NCI-H2081 (cell line): ENCODE measurements around the gene GALR2.
A peak's percentile ranks its signal among the peaks of the same experiment; 100 is the strongest.
"Not testable (repeated sequence)": the region's sequence is repeated elsewhere in the genome, so short reads cannot be mapped to it uniquely, and the experiment has no call there.

Source experiments
- DNase-seq, 2 experiments: peaks; one replicate each; lab custom pipeline; 2025; lab: John Stamatoyannopoulos, UW

GALR2 gene

GRCh38 chr17:76049836-76050537 is 24.6 kb upstream of the GALR2 start:
- DNase-seq, result no peak

- DNase-seq, result no peak
Observed at GRCh38 chr17:76050538-76051467, 23.8 kb upstream of the GALR2 start.

DNA sequence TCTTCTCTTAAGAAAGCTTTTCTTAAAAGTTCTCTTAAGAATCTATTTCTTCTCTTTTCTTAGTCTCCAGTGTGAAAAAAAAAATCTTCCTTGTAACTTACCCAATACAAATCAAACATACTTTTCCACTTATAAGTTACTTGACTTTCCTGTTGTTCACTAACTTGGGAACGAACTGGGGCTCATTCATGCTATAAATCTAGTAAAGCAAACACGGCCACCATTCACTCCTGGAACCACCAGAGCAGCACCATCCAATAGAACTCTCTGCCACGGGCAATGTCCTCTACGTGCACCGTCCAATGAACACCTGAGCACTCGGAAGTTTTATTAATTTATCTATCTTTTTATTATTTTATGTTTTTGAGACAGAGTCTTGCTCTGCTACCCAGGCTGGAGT is 23.0 kb upstream of the GALR2 start:
- DNase-seq, result no peak

GRCh38 chr17:76053246-76054111 is 21.1 kb upstream of the GALR2 start:
- no peak for DNase-seq

DNA sequence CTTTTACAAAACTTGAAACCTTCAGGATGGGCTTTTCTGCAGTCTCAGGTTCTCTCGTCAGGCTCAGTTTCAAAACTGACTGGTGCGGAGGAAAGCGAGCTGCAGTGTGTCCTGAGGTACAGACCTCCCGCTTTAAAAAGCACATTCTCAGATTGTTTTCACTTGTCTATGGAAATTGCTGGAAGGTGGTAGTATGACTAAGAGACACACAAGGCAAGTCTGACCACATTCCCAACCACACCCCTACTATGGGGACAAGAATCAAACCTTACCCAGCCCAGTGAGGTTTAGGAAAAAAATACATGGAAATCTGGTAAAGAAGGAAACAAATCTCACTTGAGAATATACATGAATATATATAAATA is 20.5 kb upstream of the GALR2 start:
- DNase-seq, result no peak

- no peak for DNase-seq
Observed at GRCh38 chr17:76056882-76057281, 17.7 kb upstream of the GALR2 start.

- DNase-seq, result not testable (repeated sequence)
Observed at GRCh38 chr17:76058264-76058663, 16.3 kb upstream of the GALR2 start.

DNA sequence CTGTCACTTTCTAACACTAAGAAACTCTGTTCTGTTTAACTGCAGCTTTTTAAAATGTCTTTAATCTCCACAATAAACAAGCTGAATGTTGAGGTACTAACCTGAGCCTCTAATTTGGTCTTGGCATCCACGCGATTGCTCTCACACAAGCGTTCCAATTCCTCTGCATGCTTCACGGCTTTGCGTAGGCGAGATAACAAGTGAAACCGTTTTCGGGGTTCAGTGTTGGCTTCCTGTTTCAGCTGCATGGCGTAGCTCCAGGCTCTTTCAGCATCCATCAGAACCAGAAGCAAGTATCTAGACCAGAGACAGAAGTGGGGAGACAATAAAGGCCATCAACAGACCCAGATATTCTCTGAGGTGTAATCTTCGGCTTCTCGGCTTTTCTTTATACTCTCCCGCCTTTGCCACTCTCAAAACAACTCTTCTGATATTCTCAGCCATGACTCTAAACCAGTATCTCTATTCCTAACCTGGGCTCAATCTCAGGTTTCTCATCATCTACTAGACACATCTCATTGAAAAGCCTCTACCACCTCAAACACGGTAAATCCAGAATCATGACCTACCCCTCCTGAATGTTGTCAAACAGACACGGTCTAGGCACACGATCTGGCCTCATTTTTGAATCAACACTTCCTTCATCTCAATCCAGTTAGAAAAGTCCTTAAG is 10.6 kb upstream of the GALR2 start:
- no peak for DNase-seq

- no peak for DNase-seq
Observed at GRCh38 chr17:76065775-76066174, 8.8 kb upstream of the GALR2 start.

- DNase-seq, result no peak
Observed at GRCh38 chr17:76071531-76072147, 2.9 kb upstream of the GALR2 start.

DNA sequence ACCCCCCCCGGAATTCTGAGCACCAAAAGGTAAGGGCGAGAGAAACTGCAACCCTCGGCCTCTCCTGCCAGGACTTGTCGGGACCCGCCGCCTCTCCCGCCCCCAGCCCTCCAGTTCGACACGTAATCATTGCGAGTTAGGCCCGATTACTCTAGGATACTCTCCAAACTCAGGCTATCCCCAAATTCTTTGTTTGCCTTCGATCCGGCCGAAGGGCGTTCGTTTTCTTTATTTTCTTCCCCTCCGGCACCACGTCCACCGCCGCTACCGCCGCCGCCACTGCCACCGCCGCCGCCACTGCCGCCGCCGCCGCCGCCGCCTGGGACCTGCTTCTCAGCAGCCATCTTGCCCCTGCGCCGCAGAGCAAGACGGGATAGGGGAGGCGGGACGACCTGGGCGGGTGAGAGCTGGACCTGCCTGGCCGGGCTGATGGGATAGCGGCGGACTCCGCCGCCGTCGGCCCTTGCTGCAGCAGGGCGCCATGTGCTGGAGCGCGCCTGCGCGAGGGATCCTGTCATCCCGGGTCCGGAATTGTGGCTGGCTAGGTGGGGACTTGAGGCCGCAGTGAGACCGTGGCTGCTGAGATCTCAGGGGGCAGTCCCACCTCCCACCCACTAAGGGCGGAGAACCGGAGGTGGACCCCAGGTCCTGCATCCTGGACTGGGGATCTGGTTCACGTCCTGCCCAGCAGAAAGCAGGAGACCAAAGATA is 2.3 kb upstream of the GALR2 start, which contains the start of gene SRP68:
Gene SRP68 (minus strand): TSS at position 370 of the 711 bp plus-strand sequence. CDS start 26 bp downstream, at position 344.
- peak; percentile 94 to 95 for DNase-seq

DNA sequence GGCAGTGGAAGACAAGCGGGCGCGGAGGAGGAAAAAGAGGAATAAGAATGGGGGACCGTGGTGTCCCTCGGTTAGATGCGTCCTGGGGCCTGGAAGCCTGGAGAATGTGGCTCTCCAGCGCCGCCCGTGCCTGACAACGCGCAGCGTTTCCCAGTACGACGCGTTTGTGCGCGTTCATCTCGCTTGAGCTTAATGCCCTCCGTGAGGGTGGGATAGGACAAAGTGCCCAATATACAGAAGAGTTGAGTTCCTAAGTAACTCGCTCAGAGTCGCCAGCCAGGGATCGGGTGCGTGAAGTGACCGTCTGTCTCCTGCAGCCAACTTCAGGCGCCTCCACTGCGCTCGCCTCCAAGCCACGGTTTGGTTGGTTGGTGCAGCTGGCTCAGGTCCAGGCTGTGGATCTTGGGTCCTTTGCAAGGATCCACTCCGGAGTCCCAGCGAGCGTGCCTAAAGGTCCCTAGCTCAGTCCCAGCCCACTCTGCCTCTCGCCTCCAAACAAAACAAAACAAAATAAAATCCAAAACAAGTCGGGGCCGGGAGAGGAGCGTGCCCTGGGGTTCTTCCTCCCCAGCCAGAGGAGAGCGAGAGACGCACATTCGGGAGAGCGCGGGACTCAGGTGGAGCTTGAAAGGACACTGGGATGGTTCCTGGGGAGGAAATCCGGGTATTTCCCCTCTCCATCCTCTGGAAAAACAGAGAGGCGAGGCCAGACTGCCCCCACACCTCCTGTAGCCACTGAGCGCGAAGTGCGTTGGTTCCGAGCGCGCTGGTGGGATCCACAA is 974 bp downstream of the GALR2 start:
- DNase-seq, result no peak

DNA sequence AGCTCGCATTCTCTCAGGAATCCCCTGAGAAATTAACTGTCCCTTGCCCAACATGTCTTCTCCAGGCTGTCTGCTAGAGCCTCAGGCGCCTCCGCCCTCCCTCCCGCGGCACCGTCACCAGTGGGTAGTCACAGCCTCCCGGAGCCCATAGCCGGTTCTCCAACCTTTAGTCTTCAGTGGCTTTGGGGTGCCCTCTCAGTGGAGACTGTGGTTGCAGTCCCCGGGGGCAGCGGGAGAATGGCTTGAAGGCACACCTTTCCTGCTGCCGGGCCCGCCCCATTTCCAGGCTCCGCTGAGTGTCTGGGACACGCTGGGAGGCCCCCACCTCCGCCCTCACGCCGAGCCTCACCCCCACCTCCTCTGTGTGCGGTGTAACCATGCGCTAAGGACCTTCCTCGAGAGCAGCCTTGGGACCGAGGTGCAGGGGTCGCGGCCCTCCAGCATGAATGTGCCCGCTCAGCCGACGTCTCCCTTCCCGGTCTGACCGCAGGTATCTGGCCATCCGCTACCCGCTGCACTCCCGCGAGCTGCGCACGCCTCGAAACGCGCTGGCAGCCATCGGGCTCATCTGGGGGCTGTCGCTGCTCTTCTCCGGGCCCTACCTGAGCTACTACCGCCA is 1.7 kb downstream of the GALR2 start:
- no peak for DNase-seq

DNA sequence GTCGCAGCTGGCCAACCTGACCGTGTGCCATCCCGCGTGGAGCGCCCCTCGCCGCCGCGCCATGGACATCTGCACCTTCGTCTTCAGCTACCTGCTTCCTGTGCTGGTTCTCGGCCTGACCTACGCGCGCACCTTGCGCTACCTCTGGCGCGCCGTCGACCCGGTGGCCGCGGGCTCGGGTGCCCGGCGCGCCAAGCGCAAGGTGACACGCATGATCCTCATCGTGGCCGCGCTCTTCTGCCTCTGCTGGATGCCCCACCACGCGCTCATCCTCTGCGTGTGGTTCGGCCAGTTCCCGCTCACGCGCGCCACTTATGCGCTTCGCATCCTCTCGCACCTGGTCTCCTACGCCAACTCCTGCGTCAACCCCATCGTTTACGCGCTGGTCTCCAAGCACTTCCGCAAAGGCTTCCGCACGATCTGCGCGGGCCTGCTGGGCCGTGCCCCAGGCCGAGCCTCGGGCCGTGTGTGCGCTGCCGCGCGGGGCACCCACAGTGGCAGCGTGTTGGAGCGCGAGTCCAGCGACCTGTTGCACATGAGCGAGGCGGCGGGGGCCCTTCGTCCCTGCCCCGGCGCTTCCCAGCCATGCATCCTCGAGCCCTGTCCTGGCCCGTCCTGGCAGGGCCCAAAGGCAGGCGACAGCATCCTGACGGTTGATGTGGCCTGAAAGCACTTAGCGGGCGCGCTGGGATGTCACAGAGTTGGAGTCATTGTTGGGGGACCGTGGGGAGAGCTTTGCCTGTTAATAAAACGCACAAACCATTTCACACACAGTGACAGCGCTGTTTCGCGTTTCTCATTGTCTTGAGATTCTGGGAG is 2.4 kb downstream of the GALR2 start:
- DNase-seq, result no peak

DNA sequence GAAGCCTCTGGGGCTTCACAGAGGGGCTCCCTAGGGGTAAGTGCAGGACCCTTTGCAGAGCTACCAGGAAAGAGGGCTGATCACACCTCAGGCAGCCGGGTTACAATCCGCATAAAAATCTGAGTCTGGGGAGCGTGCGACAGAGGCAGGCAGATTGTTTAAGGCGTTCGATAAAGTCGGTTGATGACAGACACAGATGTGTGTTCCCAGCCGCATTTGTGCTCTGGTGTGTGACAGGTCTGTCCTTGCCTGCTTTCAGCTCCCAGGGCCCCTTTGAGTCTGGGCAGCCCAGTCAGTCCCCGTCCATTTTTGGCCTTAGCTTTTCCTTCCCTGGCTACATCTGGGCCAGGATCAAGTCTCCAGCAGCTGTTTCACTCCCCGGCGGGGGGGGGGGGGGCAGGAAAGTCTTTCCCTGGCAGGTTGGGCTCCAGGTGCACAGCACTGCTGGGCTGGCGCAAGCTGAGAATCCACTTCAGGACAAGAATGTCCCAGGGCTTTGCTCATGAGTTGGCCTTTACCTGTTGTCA is 3.1 kb downstream of the GALR2 start:
- peak in 1 of 2 experiments; percentile 33 for DNase-seq

GRCh38 chr17:76078370-76078769 is 3.8 kb downstream of the GALR2 start:
- not testable (repeated sequence) for DNase-seq

- DNase-seq, result peak; percentile 44 to 56
Observed at GRCh38 chr17:76078860-76079534, 4.4 kb downstream of the GALR2 start, which contains the start of gene ZACN. ZACN (plus strand) TSS chr17:76079182; CDS start chr17:76079265, 83 bp downstream.
